HG03460 (cell line): Measurements from ENCODE around the gene HIVEP3.

Source experiments
- ATAC-seq: cut with Tn5 transposase; IDR thresholded peaks from one replicate; pipeline ENCODE4 v1.9.1; 2021; ENCODE audit not compliant: unreplicated experiment

HIVEP3 gene

GRCh38 chr1:41622402-41622801, 296.3 kb downstream of the HIVEP3 start:
- no peak for ATAC-seq

- no peak for ATAC-seq
Measured at GRCh38 chr1:41621791-41622190, 296.9 kb downstream of the HIVEP3 start.

- ATAC-seq = no peak
Measured at GRCh38 chr1:41621256-41621655, 297.5 kb downstream of the HIVEP3 start.

- no peak for ATAC-seq
Measured at GRCh38 chr1:41620365-41621169, 298.2 kb downstream of the HIVEP3 start.

GRCh38 chr1:41619511-41620364, 299.0 kb downstream of the HIVEP3 start:
- ATAC-seq = no peak

- ATAC-seq = no peak
Measured at GRCh38 chr1:41618871-41619270, 299.9 kb downstream of the HIVEP3 start.

GRCh38 chr1:41618066-41618825, 300.5 kb downstream of the HIVEP3 start:
- no peak for ATAC-seq

- no peak for ATAC-seq
Measured at GRCh38 chr1:41617336-41617735, 301.4 kb downstream of the HIVEP3 start.

GRCh38 chr1:41616563-41616962, 302.2 kb downstream of the HIVEP3 start:
- ATAC-seq = no peak

- no peak for ATAC-seq
Measured at GRCh38 chr1:41615981-41616380, 302.7 kb downstream of the HIVEP3 start.

- ATAC-seq = no peak
Measured at GRCh38 chr1:41615316-41615715, 303.4 kb downstream of the HIVEP3 start.

GRCh38 chr1:41614818-41615217, 303.9 kb downstream of the HIVEP3 start:
- ATAC-seq = no peak

GRCh38 chr1:41613689-41614574, 304.8 kb downstream of the HIVEP3 start:
- ATAC-seq = no peak

- no peak for ATAC-seq
Measured at GRCh38 chr1:41612953-41613352, 305.8 kb downstream of the HIVEP3 start.

GRCh38 chr1:41611932-41612450, 306.7 kb downstream of the HIVEP3 start:
- no peak for ATAC-seq

GRCh38 chr1:41611068-41611931, 307.4 kb downstream of the HIVEP3 start:
- no peak for ATAC-seq

GRCh38 chr1:41610361-41610760, 308.4 kb downstream of the HIVEP3 start:
- no peak for ATAC-seq

GRCh38 chr1:41609166-41609883, 309.4 kb downstream of the HIVEP3 start:
- ATAC-seq = no peak

- no peak for ATAC-seq
Measured at GRCh38 chr1:41608211-41608610, 310.5 kb downstream of the HIVEP3 start.
